Measurements from ENCODE around the gene JADE3. TPM values are rescaled to one million over a fixed set of nuclear protein-coding genes. Genes with fewer than 3 reads are reported as not detected.

JADE3 gene
- total and polyA plus RNA-seq, 2 experiments from 2014 or later: 4.5 to 15.3 TPM

DNA sequence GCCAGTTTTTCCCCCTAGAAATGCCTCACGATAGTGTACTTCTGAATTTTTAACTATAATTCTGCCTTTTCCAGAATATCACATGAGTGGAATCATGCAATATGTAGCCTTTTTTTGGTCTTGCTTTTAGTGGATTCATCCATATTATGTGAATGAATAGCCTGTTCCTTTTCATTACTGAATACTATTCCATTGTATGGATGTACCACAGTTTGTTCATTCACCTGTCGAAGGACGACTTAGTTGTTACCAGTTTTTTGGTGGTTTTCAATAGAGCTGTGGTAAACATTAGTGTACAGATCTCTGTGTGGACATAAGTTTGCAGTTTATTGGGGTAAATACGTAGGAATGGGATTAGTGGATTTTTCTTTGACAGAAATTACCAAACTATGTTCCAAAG lies 8.0 kb downstream of the JADE3 start:
- Histone ChIP-seq H3K79me2 (replicated peaks; ENCODE audit: insufficient read depth) (peaks cover 98% of the 10 kb centered on the region), H3K4me3 (no peak overlapping the region), H4K20me1 (replicated peaks; ENCODE audit: insufficient read depth) (peaks cover 3% of the 10 kb centered on the region), H3K4me1 (ENCODE audit: insufficient read depth) (no peaks in the 10 kb centered on the region), H2AFZ (no peak overlapping the region), H3K27ac (ENCODE audit: low read depth) (no peak overlapping the region), H3K9me2 (ENCODE audit: insufficient read depth) (no peaks in the 10 kb centered on the region), H3K36me3 (ENCODE audit: insufficient read depth) (no peaks in the 10 kb centered on the region), H3K4me2 (no peak overlapping the region), H3K27me3 (ENCODE audit: insufficient read depth) (no peaks in the 10 kb centered on the region), H3F3A (replicated peaks; ENCODE audit: low read depth) (no peaks in the 10 kb centered on the region)
- H3K4me1 Mint-ChIP-seq: peaks cover 37% of the 10 kb centered on the region
- peaks cover 12% of the 10 kb centered on the region for H3K9me3 Mint-ChIP-seq
- ATAC-seq (no peak), DNase-seq (ENCODE audit: low spot score) (no peak)
- no peak overlapping the region for H3K4me3 Mint-ChIP-seq
- peaks cover 19% of the 10 kb centered on the region for H3K36me3 Mint-ChIP-seq (ENCODE audit: low read depth)
- TF ChIP-seq EZH2phosphoT487 (IDR thresholded peaks at IDR 0.05; ENCODE audit: unreplicated experiment) (no peak), JUNB (IDR thresholded peaks at IDR 0.05; ENCODE audit: unreplicated experiment) (no peak), REST (IDR thresholded peaks at IDR 0.05; ENCODE audit: unreplicated experiment) (no peak), NANOG (IDR thresholded peaks at IDR 0.05; ENCODE audit: borderline replicate concordance) (no peak), ZNF462 (CRISPR knock-in tag; IDR thresholded peaks at IDR 0.05) (no peak)
- TF ChIP-seq, protein P1, sequence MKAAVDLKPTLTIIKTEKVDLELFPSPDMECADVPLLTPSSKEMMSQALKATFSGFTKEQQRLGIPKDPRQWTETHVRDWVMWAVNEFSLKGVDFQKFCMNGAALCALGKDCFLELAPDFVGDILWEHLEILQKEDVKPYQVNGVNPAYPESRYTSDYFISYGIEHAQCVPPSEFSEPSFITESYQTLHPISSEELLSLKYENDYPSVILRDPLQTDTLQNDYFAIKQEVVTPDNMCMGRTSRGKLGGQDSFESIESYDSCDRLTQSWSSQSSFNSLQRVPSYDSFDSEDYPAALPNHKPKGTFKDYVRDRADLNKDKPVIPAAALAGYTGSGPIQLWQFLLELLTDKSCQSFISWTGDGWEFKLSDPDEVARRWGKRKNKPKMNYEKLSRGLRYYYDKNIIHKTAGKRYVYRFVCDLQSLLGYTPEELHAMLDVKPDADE (IDR thresholded peaks at IDR 0.05): no peak
- TF ChIP-seq, protein P2, sequence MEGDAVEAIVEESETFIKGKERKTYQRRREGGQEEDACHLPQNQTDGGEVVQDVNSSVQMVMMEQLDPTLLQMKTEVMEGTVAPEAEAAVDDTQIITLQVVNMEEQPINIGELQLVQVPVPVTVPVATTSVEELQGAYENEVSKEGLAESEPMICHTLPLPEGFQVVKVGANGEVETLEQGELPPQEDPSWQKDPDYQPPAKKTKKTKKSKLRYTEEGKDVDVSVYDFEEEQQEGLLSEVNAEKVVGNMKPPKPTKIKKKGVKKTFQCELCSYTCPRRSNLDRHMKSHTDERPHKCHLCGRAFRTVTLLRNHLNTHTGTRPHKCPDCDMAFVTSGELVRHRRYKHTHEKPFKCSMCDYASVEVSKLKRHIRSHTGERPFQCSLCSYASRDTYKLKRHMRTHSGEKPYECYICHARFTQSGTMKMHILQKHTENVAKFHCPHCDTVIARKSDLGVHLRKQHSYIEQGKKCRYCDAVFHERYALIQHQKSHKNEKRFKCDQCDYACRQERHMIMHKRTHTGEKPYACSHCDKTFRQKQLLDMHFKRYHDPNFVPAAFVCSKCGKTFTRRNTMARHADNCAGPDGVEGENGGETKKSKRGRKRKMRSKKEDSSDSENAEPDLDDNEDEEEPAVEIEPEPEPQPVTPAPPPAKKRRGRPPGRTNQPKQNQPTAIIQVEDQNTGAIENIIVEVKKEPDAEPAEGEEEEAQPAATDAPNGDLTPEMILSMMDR (conservative IDR thresholded peaks at IDR 0.05; ENCODE audit: low read depth in 2 of 2): no peak
- H3K27me3 Mint-ChIP-seq (ENCODE audit: insufficient read depth, low read depth, poor library complexity): no peaks in the 10 kb centered on the region
- H3K27ac Mint-ChIP-seq: no peak overlapping the region

All from GM23338 (cell line).